ENCODE results near the gene CDH5.

CDH5 gene

DNA sequence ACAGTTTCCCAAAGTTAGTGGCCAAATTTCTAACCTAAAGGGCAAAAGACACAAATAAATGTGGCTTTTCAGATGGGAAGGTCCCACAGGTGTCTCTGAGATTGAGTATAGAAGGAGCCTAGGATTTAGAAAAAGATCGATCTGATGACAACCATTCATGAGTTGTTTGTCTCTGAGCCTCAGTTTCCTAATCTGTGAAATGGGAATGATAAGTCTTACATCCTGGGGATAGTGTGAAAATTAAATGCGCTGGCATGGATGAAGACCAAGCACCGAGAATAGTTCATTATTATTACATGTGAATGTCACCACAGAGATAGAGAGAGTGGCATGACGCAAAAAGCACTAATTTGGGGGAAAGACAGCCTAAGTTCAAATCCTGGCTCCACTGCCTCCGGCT lies 7.2 kb downstream of the CDH5 start:
- DNase-seq (ENCODE audit: low spot score): no peak

DNA sequence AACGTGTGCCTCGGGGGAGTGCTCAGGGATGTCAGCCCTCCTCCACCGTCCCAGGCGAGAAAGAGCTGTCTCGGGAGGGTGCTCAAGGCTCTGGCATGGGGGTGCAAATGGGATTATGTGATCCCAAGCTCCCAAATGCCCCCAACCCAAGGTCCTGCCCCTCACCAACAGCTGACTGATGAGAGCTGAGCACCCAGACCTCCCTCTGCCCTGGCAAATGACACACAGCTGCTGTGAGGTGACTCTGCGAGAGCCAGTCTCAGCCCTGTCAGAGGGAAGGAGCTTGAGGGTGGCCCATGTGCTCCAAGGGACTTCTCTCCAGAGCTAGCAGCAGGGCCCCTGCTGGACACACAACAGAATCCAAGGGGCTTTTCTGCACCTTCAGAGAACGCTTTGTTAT lies 7.7 kb downstream of the CDH5 start:
- no peak for DNase-seq (ENCODE audit: low spot score)

DNA sequence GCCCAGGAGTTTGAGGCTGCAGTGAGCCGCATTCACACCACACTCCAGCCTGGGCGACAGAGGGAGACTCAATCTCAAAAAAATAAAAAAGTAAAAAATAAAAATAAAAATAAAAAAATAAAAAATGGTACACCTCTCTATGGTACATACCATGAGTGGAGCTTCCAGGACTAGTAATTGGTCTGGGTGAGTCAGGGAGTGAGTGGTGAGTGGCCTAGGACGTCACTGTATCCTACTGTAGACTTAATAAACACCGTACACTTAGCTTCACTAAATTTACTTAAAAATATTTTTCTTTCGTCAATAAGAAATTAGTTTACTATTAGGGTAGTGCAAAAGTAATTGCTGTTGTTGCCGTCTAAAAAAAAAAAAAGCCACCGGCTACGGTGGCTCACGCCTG lies 9.0 kb downstream of the CDH5 start:
- no peak for DNase-seq (ENCODE audit: low spot score)

DNA sequence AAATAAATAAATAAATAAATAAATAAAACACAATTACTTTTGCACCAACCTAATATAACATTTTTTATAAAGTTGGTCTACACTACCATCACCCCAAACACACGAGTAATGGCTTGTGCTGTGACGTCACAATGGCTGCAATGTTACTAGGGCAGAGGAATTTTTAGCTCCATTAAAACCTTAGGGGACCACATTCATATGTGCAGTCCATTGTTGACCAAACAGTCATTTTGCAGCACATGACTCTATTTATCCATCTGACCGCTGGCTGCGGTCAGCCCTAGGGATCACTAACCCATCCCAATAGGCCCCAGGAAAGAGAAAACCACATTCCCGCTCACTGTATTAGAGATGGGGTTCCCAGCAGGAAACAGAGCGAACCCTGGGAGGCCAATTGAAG lies 9.6 kb downstream of the CDH5 start:
- DNase-seq (ENCODE audit: low spot score): no peak

DNA sequence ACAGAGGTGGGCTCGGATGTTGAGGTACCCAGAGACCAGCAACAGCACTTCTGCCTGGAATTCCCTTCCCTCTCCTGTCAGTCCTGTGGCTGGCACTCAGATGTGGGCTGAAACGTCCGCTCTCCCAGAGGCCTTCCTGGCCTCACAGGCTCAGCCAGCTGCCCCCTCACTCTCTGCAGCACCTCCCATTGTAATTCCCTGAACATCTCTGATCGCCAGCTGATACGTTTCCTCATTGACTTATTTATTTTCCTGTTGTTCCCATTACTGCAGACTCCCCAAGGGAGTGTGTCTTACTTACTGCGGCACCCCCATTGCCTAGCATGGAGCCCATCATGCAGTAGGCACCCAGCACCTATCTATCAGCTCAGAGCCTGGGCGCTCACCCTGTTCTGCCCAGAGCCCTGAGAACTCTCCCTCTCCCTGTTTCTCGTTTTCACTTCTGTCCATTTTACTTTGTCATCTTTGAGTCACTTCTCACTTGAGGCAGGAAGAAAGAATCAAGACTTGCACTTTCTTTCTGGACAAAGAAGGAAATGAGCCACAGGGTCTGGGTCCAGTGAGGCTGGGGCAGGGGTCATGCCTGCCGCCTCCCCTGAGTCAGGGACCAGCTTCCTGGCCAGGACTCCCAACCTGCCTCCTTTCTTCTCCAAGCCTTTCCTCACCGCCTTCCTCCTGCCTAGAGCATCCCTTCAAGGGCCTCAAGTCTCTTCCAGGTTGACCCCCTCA lies 10.2 kb downstream of the CDH5 start:
- no peak for DNase-seq (ENCODE audit: low spot score)

DNA sequence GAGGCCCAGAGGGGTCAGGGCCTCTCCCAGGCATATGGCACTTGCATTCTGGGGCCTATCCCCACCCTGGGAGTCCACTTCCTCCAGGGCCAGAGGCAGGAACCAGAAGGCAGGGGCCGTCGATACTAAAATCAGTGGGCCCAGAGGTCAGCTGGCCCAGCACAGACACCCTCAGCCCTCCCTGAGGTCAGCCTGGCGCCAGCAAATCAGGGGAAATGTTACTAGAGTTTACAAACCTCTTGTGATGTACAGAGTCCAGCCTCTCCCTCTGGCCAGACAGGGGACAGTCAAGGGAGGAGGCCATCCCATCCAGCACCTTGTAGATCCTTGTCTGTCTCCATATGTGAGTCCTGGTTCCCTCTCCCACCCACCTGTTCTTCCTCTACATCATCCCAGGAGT lies 10.8 kb downstream of the CDH5 start:
- DNase-seq (ENCODE audit: low spot score): no peak

DNA sequence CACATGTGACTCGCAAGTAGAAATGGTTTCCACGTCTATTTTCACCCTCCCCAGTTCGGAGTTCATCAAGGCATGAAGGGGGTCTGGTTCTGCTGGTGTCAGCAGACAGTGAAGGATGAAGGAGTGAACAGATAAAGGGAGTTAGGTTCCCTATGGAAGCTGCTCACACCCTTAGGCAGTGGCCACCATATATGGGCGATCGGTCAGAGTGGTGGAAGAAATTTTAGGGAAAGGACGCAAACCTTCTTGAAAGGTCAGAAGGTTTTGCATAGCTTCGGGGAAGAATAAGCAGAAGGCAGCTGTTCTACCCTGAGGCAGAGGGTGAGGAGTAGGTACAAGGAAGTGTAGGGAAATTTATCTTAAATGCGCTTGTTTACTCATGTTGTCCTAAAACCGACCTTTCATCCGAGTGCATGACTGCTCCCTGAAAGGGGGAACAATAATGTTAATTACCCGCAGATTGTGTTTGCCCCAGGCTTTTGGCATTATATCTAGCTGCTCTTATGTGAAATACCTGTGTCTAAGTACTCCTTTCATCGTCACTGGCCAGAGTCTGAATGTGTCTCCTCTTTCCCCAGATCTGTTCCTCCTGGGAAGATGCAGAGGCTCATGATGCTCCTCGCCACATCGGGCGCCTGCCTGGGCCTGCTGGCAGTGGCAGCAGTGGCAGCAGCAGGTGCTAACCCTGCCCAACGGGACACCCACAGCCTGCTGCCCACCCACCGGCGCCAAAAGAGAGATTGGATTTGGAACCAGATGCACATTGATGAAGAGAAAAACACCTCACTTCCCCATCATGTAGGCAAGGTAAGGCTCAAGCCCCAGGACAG lies 12.5 kb downstream of the CDH5 start:
- DNase-seq (ENCODE audit: low spot score): no peak

DNA sequence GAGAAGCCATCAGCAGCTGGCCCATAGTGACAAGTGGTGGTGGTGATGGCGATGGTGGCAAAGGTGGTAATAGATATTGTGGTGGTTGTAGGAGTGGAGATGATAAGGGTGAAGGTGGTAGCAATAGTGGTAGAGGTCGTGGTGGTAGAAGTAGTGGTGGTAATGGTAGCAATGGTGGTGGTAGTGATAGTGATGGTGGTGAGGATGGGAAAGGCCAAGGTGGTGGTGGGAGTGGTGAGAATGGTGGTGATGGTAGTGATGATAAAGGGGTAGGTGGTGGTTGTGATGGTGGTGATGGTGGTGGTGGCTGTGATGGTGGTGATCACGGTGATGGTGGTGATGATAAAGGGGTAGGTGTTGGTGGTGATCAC lies 13.1 kb downstream of the CDH5 start:
- DNase-seq (ENCODE audit: low spot score): no peak

DNA sequence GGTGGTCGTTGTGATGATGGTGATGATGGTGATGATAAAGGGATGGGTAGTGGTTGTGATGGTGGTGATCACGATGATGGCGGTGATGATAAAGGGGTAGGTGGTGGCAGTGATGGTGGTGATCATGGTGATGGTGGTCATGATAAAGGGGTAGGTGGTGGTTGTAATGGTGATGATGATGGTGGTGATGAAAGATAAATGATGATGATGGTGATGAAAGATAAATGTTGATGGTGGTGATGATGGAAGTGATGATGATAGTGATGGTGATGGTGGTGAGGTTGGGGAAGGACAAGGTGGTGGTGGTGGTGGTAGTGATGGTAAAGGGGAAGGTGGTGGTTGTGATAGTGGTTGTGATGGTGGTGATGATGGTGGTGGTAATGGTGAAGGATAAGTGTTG lies 13.9 kb downstream of the CDH5 start:
- DNase-seq (ENCODE audit: low spot score): no peak

DNA sequence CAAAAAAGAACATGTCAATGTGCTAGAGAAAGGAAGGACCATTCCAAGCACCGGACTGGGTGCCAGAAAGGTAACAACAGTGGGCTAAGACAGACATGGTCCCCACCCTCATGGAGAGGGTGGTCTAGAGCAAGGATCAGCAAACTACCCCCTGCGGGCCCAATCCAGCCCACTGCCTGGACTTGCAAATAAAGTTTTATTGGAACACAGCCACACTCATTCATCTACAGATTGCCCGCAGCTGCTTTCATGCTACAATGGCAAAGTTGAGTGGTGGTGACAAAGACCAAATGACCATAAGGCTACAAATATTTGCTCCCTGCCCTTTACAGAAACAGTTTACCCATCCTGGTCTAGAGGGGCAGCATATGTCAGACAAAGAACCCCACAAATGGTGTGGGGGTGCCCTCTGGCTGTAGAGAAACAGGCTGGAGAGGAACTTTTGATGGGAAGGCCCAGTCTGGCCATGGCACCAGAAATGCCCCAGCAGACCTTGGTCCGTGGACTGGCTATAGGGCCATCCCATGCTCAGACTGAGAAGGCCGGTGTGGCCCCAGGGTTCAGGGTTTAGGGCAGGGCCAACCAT lies 15.2 kb downstream of the CDH5 start:
- no peak for DNase-seq (ENCODE audit: low spot score)

DNA sequence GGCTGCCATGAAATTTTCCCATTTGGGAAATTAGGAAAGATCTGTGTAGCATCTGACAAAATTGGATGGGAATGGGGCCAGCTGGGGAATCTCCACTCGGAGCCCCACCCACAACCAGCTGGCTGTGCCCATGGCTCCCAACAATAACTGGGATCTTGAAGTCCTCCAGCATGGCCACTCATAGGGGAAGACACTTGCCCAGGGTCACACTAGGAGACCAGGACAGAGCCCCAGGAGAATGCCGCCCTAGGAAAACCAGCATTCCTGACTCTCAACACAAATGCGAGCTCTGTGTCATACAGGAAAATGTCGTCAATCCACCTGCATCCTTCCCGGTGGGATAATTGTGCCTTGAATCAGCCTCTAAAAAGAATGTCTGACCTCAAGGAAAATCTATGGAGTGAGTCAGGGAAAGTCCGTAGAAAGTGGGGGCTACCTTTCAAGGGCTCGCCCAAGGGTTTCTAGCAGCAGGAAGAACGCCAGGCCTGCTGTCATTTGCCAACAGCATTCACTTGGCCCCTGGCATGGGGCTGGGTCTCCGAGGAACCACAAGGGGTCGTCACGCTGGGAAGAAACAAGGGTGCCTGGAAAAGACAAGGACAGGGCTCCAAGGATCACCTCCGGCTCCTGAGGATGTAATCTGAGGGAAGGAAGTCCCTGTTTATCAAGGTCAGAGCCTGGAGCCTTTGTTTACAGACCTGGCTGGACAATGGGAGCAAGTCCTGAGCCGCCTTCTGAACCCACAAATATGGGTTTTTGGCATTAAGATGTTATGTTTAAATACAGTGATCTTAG lies 15.9 kb downstream of the CDH5 start:
- no peak for DNase-seq (ENCODE audit: low spot score)

DNA sequence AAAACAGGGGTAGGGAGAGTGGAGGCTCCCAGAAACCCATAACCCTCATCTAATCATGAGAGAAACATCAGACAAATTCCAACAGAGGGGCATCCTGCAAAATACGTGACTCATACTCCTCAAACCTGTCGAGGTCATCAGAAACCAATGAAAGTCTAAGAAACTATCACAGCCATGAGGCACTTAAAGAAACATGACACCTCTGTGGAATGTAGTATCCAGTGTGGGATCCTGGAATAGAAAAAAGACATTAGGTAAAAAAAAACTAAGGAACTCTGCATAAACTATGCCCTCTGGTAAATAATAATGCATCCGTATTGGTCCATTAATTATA lies 16.4 kb downstream of the CDH5 start:
- peak; percentile 60 for DNase-seq (ENCODE audit: low spot score)

DNA sequence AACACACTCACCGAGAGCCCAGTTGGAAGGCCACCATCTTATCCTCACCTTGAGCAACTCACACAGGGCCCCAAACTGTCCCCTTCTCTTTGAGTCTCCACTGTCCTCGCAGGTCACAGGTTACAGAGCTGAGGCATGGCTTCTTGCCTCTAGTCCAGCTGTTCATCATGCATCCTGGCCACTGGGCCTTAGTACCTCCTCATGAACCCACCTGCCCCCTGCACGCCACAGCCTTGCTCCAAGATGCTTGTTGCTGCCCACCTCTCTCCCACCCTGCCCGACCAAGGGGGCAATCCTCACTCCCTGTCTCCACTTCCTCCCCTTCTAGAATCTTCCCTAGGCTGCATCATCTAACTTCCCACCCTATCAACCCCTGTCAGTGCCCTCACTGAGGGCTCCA lies 17.1 kb downstream of the CDH5 start:
- DNase-seq (ENCODE audit: low spot score): no peak

DNA sequence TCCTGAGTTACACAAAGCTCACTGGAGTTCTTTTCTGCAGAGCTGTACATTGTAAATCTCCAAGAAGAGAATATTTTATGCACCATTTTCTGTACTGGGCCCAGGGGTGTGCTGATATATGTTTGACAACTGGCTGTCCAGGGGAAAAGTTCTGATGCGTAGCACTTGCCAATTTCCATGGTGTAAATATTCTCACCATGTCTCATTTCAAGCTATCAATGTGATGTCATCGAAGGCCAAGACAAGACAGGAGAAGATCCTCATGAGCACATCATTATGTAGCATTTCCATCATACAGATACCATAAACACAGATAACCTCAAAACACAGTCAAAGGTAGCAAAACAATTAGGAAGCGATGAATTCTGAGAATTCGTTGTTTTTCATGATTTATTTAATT lies 18.9 kb downstream of the CDH5 start:
- DNase-seq (ENCODE audit: low spot score): no peak

DNA sequence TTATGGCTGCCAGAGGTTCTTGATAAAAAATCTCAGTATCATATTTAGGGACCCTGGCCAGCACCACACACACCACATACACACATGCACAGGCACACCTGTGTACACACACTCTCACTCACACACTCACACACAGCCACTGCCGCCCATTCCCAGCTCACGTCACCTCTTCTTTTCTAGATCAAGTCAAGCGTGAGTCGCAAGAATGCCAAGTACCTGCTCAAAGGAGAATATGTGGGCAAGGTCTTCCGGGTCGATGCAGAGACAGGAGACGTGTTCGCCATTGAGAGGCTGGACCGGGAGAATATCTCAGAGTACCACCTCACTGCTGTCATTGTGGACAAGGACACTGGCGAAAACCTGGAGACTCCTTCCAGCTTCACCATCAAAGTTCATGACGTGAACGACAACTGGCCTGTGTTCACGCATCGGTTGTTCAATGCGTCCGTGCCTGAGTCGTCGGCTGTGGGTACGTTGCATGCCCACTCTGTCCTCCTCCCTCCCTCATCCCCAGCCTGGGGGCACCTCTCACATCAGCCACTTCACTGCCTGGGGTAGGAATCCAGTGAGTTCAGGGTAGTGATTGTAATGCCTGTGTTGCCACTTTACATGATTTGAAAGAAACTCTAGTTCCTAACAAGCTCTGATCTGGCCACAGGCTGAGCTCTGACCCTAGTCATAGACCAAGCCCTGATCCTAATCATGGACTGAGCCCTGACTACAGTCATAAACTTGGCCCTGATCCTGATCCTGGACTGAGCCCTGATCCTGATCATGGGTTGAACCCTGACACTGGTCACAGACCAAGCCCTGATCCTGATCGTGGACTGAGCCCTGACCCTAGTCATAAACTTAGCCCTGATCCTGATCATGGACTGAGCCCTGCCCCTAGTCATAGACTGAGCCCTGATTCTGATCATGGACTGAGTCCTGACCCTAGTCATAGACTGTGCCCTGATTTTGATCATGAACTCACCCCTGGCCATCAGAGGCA lies 20.4 kb downstream of the CDH5 start:
- DNase-seq (ENCODE audit: low spot score): no peak

DNA sequence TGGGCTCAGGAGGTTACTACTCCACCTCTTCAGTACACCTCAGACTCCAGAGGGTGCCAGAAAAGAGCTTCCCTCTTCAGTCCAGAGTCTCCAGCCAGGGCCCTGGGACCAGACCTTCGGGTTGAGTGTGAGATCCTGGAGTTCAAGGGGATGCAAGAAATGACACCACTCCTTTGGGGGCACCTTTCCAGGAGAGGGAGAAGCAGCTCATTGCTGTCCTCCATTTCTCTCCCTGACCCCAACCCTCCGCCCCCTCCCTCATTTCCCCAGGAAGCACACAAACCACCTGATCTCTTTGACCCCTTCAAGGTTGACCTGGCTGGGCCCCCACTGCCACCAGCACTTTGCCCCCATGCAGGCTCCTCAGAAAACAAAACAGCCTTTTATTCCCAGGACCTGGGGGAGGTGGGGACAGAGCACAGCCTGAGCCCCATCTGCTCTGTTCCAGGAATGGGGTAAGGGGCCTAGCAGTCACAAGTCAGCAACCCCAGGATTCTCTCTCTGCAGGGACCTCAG lies 21.4 kb downstream of the CDH5 start:
- DNase-seq (ENCODE audit: low spot score): no peak

DNA sequence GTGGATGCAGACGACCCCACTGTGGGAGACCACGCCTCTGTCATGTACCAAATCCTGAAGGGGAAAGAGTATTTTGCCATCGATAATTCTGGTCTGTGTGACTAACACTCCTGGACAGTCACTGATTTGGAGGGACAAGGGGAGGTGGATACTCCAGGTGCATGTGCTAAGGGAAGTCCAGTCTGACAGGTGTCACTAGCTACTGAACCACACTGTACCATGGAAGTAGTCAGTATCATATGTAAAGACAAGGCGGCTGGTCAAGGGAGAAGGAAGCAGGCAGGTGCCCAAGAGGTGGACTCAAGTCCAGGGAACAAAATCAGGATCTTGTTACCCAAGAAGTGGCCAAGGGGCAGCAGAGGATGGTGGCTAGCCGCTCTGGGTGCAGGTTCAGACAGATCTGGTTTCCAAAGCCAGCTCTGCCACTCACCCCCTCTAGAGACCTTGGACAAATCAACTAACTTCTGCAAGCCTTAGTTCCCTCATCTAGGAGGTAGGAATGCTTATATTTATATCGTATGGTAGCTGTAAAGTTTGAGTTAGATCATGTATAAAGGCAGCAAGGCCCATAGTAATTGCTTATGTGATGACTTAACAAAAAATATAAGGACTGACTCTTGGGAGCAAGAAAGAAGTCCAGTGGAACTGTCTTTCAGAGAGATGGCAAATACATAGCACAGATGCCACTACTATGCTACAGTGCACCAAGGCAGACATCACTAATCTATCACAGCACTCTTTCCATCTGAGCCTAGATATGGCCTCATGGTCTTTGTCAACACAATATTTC lies 22.1 kb downstream of the CDH5 start:
- DNase-seq (ENCODE audit: low spot score): no peak

DNA sequence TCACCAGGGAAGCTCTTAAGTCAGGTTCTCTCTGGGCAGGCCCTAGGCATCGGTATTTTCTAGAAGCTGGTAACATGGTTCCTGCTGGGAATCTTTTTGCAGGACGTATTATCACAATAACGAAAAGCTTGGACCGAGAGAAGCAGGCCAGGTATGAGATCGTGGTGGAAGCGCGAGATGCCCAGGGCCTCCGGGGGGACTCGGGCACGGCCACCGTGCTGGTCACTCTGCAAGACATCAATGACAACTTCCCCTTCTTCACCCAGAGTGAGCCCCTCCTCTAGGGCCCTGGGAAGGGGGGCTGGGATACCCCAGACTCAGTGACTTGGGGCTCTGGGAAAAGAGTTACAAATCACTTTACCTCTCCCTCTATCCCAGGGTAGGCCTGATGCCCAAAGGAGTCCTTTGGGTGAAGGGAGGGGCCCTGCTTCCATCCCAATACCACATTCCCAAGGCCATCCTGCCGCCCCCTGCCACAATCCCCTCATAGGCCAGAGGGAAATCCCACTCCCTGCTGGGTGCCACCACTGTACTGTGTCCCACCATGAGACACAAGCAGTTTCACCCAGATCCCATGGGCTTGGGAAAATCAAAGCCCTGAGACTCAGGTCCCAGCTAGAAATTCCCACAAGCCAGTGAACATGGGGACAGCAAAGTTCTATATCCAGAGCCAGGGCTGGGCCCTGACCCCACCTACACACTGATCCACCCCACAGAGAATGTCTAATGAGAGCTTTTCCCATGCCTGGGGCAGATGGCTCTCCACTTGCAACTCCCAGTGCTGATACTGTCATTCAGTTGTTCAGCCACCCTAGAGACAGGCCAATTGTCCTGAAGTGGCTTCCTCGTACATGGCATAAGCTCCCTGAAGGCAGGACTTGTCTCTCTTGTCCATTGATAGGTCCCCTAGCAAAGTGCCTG lies 23.0 kb downstream of the CDH5 start:
- DNase-seq (ENCODE audit: low spot score): no peak
